T-helper 9 cell (primary cell): ENCODE results near the gene SFR1.
A peak's percentile ranks its signal among the peaks of the same experiment; 100 is the strongest.
"Not testable (repeated sequence)": the region's sequence is repeated elsewhere in the genome, so short reads cannot be mapped to it uniquely, and the experiment has no call there.

ENCODE experiments used
- DNase-seq: peaks from one replicate; pipeline ENCODE4 v3.0.0-alpha.2; 2020

The SFR1 gene

DNA sequence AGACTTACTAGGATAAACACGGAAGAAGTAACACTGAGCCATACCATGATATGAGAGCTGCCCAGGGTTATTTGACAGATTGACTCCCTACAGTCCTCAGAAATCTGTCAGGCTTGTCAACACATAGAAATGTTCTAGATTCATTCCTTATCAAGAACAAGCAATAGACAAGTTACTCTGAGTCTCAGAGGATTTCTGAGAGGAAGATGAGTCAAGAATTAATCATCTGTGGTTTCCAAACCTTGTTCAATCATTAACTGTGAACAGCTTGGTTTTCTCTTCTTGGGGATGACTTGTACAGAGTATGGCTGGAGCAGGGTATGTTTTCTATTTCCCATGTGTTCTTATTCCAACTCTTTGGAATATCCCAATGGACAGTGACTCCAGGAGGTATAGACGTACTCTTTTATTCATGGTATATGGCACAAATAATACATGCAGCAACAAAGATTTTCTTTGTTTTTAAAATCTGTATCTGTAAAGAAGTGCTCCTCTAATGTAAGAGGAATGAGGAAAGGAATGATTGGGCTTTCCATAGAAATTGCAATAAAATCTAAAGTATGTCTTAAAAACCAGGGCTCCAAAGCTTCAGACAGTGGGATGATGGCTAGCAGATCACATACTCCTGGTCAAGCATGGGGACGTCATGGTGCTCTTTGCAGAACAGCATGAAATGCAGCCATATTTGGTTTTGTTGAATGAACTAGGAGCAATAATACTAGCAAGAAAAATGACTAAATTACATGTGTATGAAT lies 11.9 kb upstream of the SFR1 start:
- DNase-seq, result no peak

DNA sequence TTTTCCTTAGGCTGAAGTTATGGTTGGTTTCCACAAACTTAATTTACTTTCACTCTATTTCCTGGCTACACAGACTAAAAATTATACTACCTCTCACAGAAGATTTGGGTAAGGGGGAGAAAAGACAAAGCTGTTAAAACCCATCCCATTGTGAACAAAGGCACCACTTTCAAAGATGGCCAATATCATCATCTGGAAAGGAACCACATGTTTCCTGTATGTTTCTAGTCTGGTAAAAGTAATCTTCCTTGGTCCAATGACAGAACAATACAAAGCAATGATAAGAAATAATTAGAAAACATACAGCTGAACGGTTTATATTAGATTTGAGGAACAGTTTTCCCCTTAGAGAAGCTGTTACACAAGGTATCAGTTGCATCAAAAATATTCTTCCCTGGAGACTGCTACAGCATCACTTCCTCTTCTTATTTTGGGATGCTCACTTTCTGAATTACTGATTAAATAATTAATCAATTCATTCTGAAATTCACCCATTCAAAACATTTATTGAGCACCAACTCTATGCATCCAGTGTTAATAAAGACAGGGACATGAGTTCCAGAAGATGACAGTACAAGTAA lies 8.5 kb upstream of the SFR1 start:
- DNase-seq, result no peak

DNA sequence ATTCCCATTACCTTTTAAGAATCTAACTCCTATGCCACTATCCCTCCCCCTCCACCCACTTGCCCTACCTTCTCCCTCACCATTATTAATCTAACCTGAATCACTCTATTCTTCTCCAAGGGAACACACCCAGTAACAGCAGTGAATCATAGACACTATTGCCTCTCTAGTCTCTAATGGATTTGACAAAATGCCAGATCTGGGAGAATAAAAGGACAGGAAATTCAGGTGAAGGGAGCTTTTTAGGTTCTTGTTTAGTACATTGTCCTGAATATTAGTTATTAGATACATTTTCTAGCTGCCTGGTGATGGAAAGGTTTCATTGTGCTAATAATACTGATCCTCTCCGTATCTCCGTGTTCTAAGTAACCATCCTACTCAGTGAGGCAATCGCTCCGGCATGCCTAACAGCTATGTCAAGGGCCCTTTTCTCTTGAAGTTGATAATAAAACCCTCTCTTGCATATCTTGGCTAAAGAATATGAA lies 4.1 kb upstream of the SFR1 start:
- DNase-seq, result no peak

DNA sequence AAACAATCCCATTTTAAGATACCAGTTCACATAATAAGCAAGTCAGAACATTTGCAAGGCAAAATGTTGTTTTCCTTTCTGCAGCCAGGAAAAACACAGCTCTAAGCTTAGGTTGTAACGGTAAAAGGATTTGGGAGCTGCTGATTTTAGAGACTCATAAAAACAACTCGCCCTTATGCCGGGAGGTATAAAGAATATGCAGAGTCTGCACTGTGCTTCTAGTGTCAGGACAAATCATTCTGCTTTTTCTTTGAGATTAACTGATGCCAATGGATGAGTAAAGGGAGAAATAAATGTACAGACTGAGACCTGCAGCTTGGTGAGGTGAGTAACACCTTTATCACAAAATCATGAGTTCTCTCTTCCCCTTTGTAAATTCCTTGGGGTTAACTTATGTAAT lies 2.0 kb upstream of the SFR1 start:
- no peak for DNase-seq

DNA sequence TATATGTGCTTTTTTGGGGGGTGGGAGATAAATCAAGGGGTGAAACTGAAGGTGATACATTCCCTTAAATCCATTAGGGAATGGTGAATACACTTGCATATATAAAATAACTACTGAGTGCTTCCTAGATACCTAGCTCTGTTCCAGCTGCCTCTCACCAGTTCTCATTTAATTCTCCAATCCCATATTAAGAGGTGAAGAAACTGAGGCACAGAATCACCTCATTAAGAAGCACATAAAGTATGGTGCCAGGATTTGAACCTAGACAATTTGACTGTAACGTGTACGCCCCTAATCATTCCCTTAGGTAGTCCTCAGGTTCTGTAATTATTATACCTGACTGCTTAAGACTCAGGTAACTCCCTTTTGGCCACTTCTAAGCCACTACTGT lies 1.5 kb upstream of the SFR1 start:
- DNase-seq, result no peak

DNA sequence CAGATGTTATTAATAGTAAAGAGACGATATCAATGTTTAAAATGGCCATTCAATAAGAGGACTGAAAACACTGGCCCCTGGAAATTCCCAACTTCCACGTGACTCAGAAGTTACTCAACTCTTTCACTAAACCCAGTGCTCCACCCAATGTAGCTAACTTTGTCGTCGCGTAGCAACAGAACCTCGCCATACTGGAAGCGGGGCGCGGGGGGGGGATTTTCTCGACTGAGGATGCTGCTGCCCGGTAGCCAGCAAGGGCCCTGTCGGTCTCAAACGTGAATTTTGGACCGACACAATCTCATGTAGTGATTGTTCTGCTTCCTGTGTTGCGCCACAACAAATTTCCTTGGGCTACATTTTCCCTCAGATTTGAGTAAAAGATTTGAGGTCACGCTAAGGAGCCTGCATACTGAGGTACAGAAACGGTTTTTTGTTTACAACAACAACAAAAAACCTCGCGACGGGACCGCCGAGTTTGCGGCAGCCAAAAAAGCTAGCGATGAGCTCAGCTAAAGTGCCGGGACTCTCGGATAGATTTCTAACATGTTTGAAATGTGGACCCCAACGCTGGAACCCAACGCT lies 977 bp upstream of the SFR1 start:
- peak; percentile 92 for DNase-seq

DNA sequence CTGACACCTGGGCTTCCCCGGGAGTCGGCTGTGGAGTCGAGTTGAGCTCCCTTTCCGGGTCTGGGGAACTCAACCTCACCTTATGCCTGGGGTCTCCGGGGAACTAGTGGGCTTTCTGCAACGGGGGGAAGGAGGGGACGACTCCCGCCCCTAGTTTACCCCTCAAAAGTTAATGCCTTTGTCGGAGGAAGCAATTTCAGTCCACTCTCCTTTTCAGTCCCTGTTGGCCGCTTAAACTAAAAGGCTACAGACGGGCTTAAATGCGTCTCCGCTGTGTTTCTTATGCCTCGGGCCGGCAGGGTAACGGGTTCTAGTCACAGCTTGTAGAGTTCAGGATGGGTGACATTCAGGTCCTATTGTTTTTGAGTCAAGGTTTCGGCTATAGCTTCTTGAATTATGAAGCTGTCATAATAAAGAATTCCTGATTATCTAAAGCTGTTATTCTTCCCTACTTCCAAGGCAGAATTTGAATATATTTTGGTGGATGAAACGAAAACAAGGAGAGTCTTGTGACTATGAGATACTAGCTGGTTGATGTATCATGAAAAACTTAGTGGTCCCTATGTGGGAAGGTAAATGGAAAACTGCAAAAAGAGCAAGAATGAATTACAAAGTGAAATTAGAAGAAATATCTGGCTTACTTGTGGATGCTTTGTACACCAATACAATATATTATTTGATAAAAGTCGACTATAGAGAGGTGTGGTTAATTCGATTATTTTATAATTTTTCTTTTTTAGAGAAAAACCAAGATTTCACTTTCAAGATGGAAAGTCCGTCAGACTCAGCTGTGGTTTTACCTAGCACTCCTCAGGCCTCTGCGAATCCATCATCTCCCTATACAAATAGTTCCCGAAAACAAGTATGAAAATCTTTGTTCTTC lies 495 bp downstream of the SFR1 start:
- no peak for DNase-seq

DNA sequence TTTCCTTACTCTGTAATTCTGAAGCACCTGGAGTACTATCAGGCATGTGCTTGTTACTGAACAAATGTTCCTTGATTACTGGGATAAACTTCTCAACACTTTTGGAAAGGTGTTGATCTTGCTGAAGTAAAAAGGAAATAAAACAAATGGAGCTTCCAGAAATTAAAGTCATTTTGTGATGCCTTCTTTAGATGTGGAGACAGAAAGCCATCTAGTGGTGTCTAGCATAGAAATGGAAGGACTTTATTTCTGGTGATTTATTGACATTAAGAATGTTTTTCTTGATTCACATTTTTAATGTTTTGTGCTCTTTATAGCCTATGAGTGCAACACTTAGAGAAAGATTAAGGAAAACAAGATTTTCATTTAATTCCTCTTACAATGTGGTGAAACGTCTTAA lies 1.4 kb downstream of the SFR1 start:
- DNase-seq, result no peak

DNA sequence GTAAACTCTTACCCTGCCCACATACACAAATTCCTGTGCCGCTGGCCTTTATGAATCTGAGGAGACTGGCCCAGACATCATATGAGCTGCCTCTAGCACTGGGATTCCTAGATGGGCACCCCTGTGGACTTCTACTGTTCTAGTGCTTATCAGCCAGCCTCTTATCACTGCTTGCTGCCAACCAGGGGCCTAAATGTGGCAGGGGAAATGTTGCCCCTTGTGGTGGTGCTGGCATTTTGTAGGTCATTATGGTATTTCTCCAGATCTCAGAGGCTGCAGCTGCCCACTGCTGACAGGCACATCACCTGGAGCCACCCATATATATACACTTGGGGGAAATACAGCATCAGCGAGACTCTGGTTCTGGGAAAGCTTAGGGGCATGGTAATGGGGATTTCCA lies 5.4 kb downstream of the SFR1 start:
- DNase-seq, result no peak

DNA sequence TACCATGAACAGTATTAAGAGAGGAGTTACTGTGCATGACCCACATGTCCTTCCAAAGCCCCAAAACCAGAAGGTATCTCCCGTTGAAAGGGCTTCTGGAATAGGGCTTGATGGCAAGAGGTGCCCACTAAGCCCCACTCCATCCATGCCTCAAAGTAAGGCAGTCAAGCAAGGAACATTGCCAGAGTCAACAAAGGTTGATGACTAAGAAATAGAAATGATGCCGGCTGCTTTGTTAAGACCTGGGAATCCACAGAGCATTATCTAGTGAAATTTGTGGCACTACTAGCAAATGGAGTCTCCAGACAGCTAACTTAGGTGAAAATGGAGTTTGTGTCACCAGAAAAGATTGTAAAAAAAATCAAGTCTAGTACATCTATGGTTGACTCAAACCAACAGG lies 6.2 kb downstream of the SFR1 start:
- DNase-seq, result no peak

DNA sequence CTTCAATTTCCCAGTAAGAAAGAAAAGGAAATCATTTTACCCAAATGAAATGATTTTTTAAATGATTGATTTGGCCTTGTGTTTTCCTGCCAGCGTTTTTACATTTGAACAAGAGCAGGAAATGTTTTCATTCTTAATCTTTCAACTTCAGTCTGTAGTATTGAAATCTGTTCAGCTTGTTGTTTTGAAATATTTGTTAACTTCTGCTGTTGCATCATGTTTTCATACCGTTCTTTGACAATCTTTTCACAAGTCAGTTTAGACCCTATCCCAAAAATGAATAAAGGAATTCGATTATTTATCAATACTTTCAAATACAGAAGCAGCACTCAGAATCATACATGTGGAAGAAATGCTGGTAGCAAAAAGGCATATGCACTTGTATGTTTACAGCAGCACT lies 8.1 kb downstream of the SFR1 start:
- DNase-seq, result no peak

DNA sequence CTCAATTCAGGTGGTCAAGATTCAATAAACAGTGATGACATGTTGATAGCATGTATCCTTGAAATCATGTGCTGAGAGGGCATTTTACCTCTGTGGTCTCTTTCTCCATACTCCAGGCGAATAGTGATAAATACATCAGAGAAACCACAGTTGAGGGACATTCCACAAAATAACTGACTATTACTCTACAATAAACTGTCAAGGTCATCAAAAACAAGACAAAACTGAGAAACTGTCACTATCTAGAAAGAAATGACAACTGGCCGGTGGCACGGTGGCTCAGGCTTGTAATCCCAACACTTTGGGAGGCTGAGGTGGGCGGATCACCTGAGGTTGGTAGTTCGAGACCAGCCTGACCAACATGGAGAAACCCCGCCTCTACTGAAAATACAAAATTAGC lies 16.2 kb downstream of the SFR1 start:
- no peak for DNase-seq

DNA sequence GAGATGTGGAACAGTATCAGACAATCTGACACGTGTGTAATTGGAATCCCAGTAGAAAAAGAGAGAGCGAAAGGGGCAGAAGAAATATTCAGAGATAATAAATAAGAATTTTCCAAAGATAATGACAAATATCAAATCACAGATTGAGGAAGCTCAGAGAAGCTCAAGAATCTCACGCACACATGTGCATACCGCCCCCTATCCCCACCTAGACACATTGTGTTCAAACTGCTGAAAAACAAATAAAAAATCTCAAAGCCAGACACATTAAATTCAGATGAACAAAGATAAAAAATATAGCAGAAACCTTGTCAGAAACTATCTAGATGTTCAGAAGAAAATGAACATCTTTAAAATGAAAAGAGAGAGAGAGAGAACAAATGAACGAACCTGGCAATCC lies 17.2 kb downstream of the SFR1 start:
- DNase-seq, result no peak

DNA sequence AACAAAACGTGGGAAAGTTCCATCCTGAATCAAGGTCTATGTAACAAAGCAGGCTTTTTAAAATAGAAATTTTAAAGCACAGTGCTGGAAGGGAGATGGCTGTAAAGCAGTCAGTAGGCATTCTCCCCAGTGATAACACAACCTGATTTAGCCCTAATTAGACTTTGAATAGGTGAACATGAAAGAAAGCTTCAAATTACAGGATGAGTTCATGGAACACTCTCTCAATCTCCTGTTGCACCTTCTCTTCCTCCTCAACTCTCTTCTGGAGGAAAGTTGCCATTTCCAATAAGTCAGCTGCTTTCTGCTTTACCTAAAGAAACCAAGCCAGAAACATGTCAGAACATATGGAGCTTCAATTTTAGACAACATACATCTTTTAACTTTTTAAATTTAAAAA lies 20.1 kb downstream of the SFR1 start:
- no peak for DNase-seq

DNA sequence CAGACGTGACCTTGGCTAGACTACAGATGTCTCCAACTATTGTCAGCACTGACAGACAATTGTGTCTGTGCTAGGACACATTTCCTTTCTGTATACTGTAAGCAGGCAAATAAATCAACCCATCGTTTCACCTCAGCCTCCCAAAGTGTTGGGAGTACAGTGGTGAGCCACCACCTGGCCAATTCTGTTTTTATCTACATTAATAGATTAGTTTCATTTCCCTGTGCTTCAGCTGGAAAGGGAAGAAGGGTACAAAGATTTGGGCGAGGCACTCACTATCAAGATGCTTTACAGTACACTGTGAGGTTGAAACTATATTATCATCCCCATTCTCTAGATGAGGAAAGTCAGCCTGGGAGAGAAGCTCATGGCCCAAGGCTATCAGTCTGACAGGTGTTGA lies 21.9 kb downstream of the SFR1 start:
- no peak for DNase-seq

DNA sequence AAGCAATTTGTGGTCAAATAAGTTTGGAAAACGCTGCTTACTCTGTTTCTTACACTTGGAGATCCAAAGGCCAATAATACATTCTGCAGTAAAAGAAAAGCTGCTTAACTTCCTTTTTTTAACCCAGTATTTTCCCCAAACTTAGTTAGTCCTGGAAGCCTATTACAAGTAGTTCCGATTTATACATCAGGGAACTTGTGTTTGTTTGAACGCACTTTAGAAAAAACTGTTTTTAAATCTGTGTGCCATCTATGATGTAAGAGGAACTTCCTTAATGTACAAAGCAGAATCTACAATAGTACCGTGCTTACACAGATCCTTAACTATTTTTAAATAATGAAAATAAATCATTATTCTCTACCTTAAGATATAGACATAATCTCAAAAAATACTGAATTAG lies 23.0 kb downstream of the SFR1 start:
- no peak for DNase-seq

DNA sequence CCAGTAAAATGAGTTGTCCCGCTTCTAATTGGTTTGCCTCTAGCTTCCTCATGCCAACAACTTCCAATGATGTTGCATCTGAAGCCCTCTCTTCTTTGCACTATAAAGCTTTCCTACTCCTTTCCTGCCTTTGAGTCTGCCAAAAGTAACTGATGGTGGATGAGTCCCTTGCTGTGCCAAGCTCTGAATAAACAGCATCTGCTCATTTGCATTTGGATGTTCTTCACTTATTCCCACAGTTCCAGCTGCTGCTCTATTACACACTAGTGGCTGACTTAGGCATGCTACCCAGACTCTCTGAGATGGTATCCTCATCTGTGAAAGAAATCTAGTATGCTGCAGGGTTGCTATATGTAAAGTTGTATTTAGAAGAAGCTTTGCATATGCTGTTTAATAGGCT lies 24.9 kb downstream of the SFR1 start:
- DNase-seq, result no peak

DNA sequence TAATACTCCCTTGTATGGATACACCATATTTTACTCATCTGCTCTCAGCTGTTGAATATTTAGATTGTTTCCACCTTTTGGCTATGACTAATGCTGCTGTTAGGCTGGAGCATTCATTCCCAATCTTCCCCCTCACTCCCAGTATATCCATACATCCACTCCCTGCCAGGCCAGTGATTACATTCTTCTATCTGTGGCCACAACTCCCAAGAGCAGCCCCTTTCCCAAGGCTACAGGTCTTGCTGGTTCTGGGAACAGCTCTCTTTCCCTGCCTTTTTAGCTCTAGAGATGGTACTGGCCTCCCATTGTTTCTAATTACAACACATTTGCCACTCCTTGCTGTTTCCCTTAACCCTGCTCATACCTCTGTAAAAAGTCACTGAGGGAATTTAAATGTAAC lies 28.2 kb downstream of the SFR1 start:
- DNase-seq, result no peak

DNA sequence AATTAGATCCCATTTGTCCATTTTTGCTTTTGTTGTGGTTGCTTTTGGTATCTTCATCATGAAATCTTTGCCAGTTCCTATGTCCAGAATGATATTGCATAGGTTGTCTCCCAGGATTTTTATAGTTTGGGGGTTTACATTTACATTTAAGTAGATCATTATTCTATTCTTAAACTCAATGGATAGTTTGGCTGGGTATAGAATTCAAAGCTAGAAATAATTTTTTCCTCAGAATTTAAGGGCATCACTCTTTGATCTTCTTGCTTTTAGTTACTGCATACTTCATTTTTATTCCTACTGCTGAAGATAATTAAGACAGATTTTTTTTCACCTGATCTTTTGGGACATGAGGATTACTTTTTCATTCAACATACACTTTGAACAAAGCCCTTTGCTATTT lies 29.8 kb downstream of the SFR1 start:
- DNase-seq, result no peak

DNA sequence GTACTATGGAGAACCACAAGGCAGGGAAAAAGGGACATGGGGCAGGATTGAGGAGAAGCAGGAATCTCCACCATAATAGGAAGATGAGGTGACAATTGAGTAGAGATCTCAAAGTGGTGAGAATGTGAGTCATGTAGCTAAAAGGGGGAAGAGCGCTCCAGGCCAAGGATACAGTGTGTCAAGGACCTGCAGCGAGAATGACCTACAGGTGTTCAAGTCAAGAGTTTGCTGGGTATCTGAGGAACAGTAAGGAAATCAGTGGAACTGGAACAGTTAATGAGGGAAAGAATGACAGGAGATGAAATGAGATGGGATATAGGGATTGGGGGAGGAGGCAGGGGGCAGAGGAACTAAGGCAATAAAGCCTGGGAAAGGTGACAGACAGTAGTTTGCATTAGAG lies 33.6 kb downstream of the SFR1 start:
- no peak for DNase-seq

DNA sequence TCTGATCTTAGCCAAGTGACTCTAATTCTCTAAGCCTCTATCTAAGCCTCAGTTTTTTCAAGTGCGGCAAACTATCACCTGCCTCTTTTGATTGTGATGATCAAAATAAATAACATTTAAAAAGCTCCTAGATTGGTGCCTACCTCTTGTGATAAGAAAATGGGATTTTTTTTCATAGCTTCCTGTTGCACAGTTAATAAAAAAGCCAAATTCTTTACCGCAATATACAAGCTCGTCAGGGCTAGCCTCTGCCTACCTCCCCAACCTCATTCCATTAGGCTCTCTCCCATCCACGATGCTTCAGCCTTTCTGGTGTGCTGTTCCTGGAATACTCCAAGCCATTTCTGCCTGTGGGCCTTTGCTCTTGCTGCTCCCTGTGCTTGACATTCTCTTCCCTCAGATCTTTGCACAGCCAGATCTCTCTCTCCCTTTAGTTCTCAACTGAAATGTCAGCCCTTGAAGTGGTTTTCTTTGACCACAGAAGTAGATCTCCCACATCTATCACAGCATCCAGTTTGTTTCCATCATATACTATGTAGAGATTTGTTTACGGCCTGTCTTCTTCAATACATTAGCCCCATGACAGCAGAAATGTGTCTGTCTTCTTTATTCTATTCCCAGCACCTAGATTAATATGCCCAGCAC lies 48.8 kb downstream of the SFR1 start:
- DNase-seq, result no peak

DNA sequence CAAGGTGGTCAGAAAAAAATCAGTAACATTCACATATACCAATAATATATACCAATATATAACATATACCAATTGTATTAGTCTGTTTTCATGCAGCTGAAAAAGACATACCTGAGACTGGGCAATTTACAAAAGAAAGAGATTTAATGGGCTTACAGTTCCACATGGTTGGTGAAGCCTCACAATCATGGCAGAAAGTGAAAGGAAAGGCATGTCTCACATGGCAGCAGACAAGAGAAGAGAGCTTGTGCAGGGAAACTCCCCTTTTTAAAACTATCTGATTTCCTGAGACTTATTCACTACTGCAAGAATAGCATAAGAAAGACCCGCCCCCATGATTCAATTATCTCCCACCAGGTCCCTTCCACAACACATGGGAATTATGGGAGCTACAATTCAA lies 52.2 kb downstream of the SFR1 start:
- not testable (repeated sequence) for DNase-seq
